Immature natural killer cell (primary cell): Measurements from ENCODE around the gene AHI1. TPM values are rescaled to one million over a fixed set of nuclear protein-coding genes. Genes with fewer than 3 reads are reported as not detected.
"Not testable (repeated sequence)": the region's sequence is repeated elsewhere in the genome, so short reads cannot be mapped to it uniquely, and the experiment has no call there.

Experiments
- DNase-seq, 3 donors: peaks; one replicate each; pipeline ENCODE4 v3.0.0; 2022; ENCODE audit warnings: mixed read lengths in 1 of 3
- H3K27ac Mint-ChIP-seq, 6 donors: one replicate each; pipeline ENCODE4 v1.8.0; 2020; ENCODE audit warnings: mixed read lengths in 6 of 6, mild to moderate bottlenecking in 5 of 6, inconsistent platforms in 4 of 6, moderate library complexity in 3 of 6
- H3K27me3 Mint-ChIP-seq, 3 donors: one replicate each; pipeline ENCODE4 v1.8.0; 2020 to 2021; ENCODE audit warnings: low read depth in 3 of 3, mild to moderate bottlenecking in 3 of 3, mixed read lengths in 3 of 3, moderate library complexity in 3 of 3, inconsistent platforms in 1 of 3
- H3K36me3 Mint-ChIP-seq, 3 donors: one replicate each; pipeline ENCODE4 v1.8.0; 2020; ENCODE audit warnings: mixed read lengths in 3 of 3, inconsistent platforms in 2 of 3, mild to moderate bottlenecking in 2 of 3
- H3K4me1 Mint-ChIP-seq, 2 donors: one replicate each; pipeline ENCODE4 v1.8.0; 2020; ENCODE audit warnings: inconsistent platforms in 2 of 2, mild to moderate bottlenecking in 2 of 2, mixed read lengths in 2 of 2, moderate library complexity in 1 of 2
- H3K4me3 Mint-ChIP-seq, 5 donors: one replicate each; pipeline ENCODE4 v1.8.0; 2020; ENCODE audit warnings: mild to moderate bottlenecking in 5 of 5, mixed read lengths in 5 of 5, inconsistent platforms in 3 of 5, moderate library complexity in 3 of 5
- H3K9me3 Mint-ChIP-seq, 6 donors: one replicate each; pipeline ENCODE4 v1.8.0; 2020; ENCODE audit warnings: mild to moderate bottlenecking in 6 of 6, mixed read lengths in 6 of 6, inconsistent platforms in 4 of 6, moderate library complexity in 3 of 6
- polyA plus RNA-seq, 3 donors: library from polyadenylated mRNA; unstranded; fragments of 300-500 nt; fragmentation: Illumina TruSeq; gene quantifications; one replicate each; pipeline ENCODE4 v1.2.3, GENCODE V29; 2021

AHI1 gene
- polyA plus RNA-seq, 3 donors from 2014 or later: 1.5 to 4.9 (median 4.5) TPM

DNA sequence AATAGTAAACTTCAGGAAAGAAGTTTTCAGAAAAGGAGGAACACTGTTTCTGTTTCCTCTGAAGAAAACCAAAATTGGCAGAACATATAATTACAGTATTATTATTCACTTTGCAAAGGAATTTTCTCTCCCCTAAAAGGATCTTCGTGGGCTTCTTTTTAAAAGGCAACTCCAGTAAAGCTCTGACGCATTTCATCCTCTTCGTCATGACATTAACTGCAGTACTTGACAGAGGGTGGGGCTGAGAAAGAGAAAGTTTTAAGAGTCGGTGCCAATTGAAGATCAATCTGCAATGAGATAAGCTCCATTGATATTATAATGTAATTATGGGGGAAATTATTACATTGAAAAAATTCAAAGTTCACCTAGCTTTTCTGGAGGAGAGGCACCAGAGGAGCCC is 240.7 kb downstream of the AHI1 start:
- DNase-seq: no peak
- peaks cover 0 to 3% (median 0%) of the 10 kb centered on the region in 3 donors for H3K27me3 Mint-ChIP-seq
- H3K9me3 Mint-ChIP-seq: no peaks in the 10 kb centered on the region
- H3K36me3 Mint-ChIP-seq: no peaks in the 10 kb centered on the region
- H3K4me3 Mint-ChIP-seq: no peak overlapping the region
- no peaks in the 10 kb centered on the region for H3K4me1 Mint-ChIP-seq
- H3K27ac Mint-ChIP-seq: no peak overlapping the region

DNA sequence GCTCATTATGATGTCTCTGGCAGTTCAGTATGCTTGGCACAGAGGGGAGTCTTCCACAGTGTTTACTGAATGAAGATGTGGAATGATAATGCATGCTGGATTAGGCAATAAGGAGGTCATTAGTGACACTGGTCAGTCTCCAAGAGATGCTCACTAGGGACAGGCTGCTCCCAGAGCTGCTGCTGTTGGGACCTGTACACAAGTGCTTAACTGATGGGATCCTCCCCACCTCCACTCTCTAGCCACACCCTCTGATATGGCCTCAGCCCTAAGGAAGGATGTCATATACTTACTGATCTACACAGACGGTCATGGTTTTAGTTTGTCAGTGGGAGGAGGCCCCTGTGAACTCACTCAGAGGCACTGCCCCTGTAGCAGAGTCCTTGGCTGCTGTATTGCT is 243.1 kb downstream of the AHI1 start:
- Mint-ChIP-seq H3K27me3 (peaks cover 0 to 4% (median 0%) of the 10 kb centered on the region in 3 donors), H3K4me1 (no peaks in the 10 kb centered on the region), H3K27ac (no peak overlapping the region), H3K9me3 (no peaks in the 10 kb centered on the region), H3K4me3 (no peak overlapping the region), H3K36me3 (no peaks in the 10 kb centered on the region)
- no peak for DNase-seq

DNA sequence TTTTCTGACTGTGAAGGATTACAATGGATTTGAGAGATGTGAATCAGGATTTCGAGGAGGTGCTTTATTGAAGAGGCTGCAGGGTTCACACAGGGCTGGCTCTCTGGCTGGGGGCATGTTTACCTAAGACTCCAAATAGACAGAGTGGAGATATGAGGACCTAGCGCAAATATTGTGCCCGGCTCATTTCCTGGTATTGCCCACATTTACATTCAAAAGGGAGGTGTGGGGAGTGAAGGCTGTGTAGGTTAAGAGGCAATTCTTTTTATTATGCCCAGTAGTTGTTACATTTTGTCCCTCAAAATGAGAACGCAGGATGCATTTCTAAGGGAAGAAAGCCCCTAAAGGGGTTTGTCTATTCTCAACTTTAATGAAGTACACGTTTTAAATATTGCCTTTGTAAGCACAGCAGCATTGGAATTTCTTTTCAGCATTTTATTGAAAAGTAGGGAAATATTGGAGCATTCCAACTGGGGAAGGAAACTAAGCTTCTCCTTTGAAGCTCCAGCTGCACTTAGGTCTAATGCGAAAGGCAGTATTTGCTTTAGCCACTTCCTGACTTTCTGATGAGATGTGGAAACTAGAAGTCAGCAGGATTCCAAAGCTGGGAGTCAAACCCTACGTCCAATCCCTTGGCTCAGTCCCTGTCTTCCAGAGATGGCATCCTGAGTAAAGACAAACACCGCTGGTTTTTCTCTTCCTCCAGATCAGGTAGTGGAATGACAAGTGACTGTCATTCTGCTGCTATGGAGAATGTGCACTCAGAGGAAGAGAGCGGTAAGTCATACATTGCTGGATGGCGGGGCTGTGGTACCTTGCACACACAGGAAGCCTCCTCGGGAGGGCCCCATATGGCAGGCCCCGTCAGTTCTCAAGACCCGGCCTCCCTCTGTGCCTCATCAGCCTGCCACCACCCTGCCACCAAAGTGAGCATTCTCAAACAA is 245.8 kb downstream of the AHI1 start:
- H3K4me3 Mint-ChIP-seq: no peak overlapping the region

DNA sequence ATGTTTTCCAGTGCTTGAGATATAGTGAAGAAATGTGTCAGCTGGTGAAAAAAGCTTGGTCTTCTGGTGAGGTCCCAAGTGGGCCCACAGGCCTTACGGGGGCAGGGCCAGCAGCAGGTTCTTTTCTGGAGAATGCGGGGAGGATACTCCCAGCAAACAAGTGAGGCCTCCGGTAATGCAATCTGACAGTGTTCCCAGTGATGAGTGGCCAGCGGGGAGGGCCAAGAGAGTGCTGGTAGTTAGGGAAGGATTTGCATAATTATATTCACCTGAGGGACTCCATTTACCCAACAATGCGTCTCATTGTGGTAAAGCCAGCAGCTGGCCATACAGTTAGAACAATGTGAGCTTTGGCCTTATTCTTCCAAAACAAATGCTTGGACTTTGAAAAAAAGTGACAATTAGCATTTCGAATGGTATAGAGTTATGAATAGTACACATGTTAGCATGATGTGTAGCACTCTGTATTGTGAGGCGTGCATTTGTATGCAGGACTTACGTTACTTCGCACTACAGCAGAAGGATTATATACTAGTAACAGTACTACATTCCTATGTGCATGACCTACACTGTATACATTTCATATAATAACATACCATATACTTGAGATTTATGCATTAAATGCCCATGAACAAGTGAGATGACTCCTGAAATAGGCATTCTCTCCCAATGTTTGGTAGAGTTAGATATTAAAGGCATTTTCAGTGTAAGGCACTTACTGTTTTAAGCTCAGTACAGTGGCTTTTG is 246.6 kb downstream of the AHI1 start:
- no peaks in the 10 kb centered on the region for H3K9me3 Mint-ChIP-seq
- H3K4me1 Mint-ChIP-seq: no peaks in the 10 kb centered on the region
- no peak overlapping the region for H3K27ac Mint-ChIP-seq
- no peaks in the 10 kb centered on the region for H3K36me3 Mint-ChIP-seq
- H3K27me3 Mint-ChIP-seq: peaks cover 0 to 3% (median 1%) of the 10 kb centered on the region in 3 donors
- H3K4me3 Mint-ChIP-seq: no peak overlapping the region
- no peak for DNase-seq

More for the DNA sequence above, 245.8 kb downstream of the AHI1 start:
- no peaks in the 10 kb centered on the region for H3K36me3 Mint-ChIP-seq
- DNase-seq: no peak
- H3K4me1 Mint-ChIP-seq: no peaks in the 10 kb centered on the region
- H3K27ac Mint-ChIP-seq: no peak overlapping the region
- H3K9me3 Mint-ChIP-seq: no peaks in the 10 kb centered on the region
- H3K27me3 Mint-ChIP-seq: peaks cover 0 to 3% (median 1%) of the 10 kb centered on the region in 3 donors

DNA sequence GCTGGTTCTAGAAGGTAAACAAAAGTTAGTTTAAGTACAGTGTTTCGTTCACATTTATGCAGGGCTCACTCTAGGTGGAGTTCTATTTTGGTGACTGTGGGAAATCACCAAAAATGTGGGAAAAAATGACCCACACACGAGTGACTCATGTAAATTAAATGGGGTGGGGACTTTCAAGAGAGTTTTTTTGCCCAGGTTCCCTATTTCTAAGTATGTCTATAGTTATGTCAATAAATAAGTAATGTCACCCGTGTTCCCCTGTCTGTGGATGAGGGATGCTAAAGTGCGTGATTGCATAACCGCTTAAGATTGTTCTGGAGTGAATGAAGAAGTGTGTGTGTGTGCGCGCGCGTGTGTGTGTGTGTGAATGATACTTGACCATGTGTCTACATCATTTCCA is 247.3 kb downstream of the AHI1 start:
- DNase-seq: no peak
- Mint-ChIP-seq H3K4me3 (no peak overlapping the region), H3K9me3 (no peaks in the 10 kb centered on the region), H3K4me1 (no peaks in the 10 kb centered on the region), H3K36me3 (no peaks in the 10 kb centered on the region), H3K27ac (no peak overlapping the region), H3K27me3 (peaks cover 0 to 3% (median 1%) of the 10 kb centered on the region in 3 donors)

DNA sequence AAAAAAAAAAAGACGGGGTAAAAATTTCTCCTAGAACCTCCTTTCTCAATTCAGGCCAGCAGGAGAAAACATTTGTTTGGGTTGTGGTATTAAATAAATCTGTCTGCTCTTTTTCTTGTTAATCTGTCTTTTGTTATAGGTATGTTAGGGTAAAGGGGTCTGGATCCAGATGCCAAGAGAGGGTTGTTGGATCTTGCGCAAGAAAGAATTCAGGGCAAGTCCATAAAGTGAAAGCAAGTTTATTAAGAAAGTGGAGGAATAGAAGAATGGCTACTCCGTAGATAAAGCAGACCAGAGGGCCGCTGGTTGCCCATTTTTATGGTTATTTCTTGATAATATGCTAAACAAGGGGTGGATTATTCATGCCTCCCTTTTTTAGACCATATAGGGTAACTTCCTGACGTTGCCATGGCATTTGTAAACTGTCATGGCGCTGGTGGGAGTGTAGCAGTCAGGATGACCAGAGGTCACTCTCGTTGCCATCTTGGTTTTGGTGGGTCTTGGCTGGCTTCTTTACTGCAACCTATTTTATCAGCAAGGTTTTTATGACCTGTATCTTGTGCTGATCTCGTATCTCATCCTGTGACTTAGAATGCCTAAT is 251.0 kb downstream of the AHI1 start:
- not testable (repeated sequence) for H3K4me3 Mint-ChIP-seq, H3K27ac Mint-ChIP-seq, H3K4me1 Mint-ChIP-seq, H3K27me3 Mint-ChIP-seq, DNase-seq, H3K9me3 Mint-ChIP-seq, H3K36me3 Mint-ChIP-seq

DNA sequence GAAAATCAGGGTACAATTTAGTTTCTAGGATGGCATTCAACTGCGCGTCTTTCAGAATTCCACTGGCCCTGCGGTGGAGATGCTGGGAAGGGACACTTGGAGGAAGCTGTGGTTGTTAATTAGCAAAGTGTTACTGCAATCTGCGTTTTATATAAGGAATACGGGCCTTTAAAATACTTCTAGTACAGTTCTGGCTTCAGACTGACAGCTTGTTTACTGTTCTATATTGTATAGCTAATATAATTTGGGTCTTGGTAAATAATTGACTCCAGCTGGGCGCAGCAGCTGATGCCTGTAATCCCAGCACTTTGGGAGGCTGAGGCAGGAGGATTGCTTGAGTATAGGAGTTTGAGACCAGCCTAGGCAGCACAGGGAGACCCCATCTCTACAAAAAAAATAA is 252.7 kb downstream of the AHI1 start:
- H3K4me1 Mint-ChIP-seq: no peaks in the 10 kb centered on the region
- peaks cover 0 to 6% (median 1%) of the 10 kb centered on the region in 3 donors for H3K27me3 Mint-ChIP-seq
- DNase-seq: no peak
- no peaks in the 10 kb centered on the region for H3K36me3 Mint-ChIP-seq
- H3K9me3 Mint-ChIP-seq: no peaks in the 10 kb centered on the region
- no peak overlapping the region for H3K4me3 Mint-ChIP-seq
- no peak overlapping the region for H3K27ac Mint-ChIP-seq

DNA sequence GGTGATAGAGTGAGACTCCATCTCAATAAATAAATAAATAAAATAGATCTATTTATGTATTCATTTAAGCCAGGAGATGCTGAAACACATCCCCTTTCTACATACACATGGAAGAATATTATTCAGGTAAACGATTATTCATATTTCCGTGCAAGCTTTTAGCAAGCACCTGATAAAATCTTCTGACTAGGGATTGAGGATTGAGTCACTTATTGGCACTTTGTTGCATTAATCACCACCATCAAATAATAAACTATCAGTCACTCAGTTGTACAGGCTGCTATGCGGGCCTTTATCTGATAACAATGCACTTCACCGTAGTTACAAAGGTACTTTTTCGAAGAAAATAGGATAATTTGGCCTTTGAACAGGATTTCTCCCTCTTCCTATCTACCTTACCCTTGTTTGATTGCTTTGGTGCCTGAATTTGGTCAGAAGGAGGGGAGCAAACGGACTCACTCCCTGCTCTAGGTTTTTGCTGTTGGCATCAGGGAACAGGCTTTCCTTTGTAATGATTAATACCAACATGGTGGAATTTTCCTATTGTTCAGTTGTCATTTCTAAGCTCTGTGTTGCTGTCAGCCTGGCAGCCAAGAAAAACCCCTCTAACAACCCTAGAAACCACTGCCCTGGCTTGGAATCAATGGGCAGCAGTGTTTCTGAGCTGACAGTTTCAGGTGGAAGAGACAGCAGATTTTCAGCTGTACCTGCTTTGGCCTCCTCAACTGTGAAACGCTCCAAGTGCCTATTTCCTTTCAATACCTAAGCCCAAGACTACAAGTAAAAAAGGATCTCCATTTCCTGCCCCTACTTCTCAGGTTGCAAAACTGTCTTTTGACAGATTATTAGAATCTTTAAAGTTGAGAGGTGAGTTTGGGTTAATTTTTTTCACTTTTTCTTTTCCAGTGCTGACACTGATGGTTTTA is 253.4 kb downstream of the AHI1 start:
- Mint-ChIP-seq H3K4me1 (no peaks in the 10 kb centered on the region), H3K4me3 (no peak overlapping the region), H3K27ac (no peak overlapping the region), H3K9me3 (no peaks in the 10 kb centered on the region), H3K27me3 (peaks cover 0 to 3% (median 1%) of the 10 kb centered on the region in 3 donors), H3K36me3 (no peaks in the 10 kb centered on the region)
- no peak for DNase-seq

DNA sequence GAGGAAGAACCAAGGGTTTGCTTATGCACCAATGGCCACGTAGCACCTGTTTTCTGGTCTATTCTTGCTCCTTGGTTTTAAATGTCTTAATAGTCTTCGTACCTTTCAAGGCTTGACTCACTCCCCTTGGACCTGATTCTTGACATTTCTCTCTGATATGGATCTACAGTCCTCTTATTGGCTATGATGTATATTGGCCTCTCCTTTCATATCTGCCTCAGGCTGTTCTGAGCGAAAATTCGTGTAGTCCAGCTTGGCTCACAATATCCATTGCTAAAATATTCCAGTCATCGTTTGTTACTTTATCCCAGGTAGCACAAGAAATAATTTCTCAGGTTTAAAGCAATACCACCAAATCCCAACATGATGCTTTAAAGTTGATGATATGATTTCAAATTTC is 256.8 kb downstream of the AHI1 start:
- no peaks in the 10 kb centered on the region for H3K9me3 Mint-ChIP-seq
- peaks cover 0 to 5% (median 0%) of the 10 kb centered on the region in 3 donors for H3K27me3 Mint-ChIP-seq

DNA sequence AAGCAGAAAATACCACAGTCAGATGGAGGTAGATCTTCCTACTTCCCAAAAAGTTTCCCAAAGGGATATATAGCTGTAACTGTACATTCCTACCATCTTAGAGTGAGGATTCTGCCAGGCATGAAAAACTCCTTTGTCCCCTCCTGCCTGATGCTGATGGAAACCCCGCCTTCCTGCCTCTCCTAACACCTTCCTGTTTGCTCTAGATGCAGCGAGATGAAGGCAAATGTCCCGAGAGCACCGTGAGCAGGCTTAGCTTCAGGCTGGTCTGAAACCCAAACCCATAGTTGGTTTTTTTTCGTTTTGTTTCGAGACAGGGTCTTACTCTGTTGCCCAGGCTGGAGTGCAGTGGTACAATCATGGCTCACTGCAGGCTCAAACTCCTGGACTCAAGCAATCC is 260.8 kb downstream of the AHI1 start:
- no peak for DNase-seq
- Mint-ChIP-seq H3K4me3 (no peak overlapping the region), H3K4me1 (no peaks in the 10 kb centered on the region), H3K36me3 (no peaks in the 10 kb centered on the region), H3K27ac (no peak overlapping the region), H3K27me3 (peaks cover 0 to 5% (median 2%) of the 10 kb centered on the region in 3 donors), H3K9me3 (no peaks in the 10 kb centered on the region)

More for the DNA sequence above, 256.8 kb downstream of the AHI1 start:
- Mint-ChIP-seq H3K36me3 (no peaks in the 10 kb centered on the region), H3K4me3 (no peak overlapping the region), H3K27ac (no peak overlapping the region), H3K4me1 (no peaks in the 10 kb centered on the region)
- no peak for DNase-seq

DNA sequence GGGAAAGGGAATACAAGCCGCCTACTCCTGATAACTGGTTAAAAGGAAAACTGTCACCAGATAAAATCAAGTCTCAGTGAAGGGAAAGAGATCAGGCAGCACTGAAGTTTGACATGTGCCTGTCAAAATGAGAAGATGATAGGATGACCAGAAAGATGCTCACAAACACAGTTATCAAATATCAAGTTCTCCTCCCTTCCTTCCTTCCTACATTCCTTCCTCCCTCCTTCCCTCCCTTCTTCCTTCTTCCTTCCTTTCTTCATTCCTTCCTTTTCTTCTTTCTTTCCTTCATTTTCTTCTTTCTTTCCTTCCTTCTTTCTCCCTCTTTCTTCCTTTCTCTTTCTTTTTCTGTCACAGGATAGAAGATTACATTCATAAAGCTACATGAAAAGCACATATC is 261.2 kb downstream of the AHI1 start:
- H3K27me3 Mint-ChIP-seq: peaks cover 0 to 5% (median 2%) of the 10 kb centered on the region in 3 donors
- H3K27ac Mint-ChIP-seq: no peak overlapping the region
- DNase-seq: no peak
- no peaks in the 10 kb centered on the region for H3K4me1 Mint-ChIP-seq
- H3K9me3 Mint-ChIP-seq: no peaks in the 10 kb centered on the region
- no peak overlapping the region for H3K4me3 Mint-ChIP-seq
- H3K36me3 Mint-ChIP-seq: no peaks in the 10 kb centered on the region

DNA sequence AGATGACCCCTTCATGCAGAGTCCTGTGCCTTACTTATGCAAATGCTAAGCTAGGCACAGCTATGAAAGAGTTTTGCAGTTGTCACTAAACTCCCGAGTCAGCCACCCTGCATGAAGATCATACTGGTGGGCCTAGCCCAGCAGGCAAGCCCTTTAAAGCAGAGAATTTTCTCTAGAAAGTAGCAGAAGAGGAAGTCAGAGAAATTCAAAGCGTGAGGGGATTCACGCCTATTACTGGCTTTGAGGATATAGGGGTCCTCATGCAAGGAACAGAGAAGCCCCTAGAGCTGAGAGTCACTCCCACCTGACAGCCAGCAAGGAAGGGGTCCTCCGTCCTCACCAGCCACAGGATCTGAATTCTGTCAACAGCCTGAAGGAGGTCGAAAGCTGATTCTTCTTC is 261.8 kb downstream of the AHI1 start:
- Mint-ChIP-seq H3K27ac (no peak overlapping the region), H3K27me3 (peaks cover 0 to 5% (median 2%) of the 10 kb centered on the region in 3 donors), H3K36me3 (no peaks in the 10 kb centered on the region), H3K4me1 (no peaks in the 10 kb centered on the region), H3K9me3 (no peaks in the 10 kb centered on the region), H3K4me3 (no peak overlapping the region)
- DNase-seq: no peak

DNA sequence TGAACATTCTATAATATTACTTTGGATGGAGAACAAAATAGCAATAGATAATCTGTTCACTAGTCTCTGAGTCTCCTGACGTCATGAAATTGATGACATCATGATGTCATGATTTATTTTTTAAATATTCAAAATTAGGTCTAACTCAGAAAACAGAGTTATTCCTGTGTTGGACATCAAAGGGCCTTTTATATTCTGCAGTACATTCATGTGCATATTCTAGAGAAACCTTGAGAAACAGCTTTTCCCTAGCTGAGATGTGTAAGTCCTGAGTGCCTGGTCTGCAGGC is 263.1 kb downstream of the AHI1 start:
- no peak for DNase-seq
- Mint-ChIP-seq H3K9me3 (no peaks in the 10 kb centered on the region), H3K27ac (no peak overlapping the region)

More for the DNA sequence above, 263.1 kb downstream of the AHI1 start:
- Mint-ChIP-seq H3K27me3 (peaks cover 0 to 5% (median 2%) of the 10 kb centered on the region in 3 donors), H3K4me1 (no peaks in the 10 kb centered on the region), H3K4me3 (no peak overlapping the region), H3K36me3 (no peaks in the 10 kb centered on the region)
